Liver (tissue), 9 donors: ENCODE results near the gene RHOT2. TPM values are rescaled to one million over a fixed set of nuclear protein-coding genes. Genes with fewer than 3 reads are reported as not detected.

Experiments
- DNase-seq: peaks from one replicate; pipeline ENCODE4 v3.0.0-alpha.2; 2017; ENCODE audit warnings: low spot score
- H3K27ac ChIP-seq, 2 donors: one replicate each; pipeline ENCODE4 v1.7.0; 2013; ENCODE audit warnings: inconsistent platforms in 2 of 2, low read length in 2 of 2, control low read depth in 1 of 2, low read depth in 1 of 2, mild to moderate bottlenecking in 1 of 2
- H3K27me3 ChIP-seq, 4 donors: one replicate each; pipeline versions ENCODE4 v1.6.1 to v1.7.0; 2013; ENCODE audit warnings: low read length in 3 of 4, inconsistent platforms in 1 of 4, mild to moderate bottlenecking in 1 of 4, moderate library complexity in 1 of 4; ENCODE audit not compliant: control insufficient read depth in 4 of 4, insufficient read depth in 4 of 4
- H3K36me3 ChIP-seq, 4 donors: one replicate each; pipeline versions ENCODE4 v1.6.1 to v1.7.0; 2013; ENCODE audit warnings: low read length in 3 of 4, mild to moderate bottlenecking in 3 of 4, low read depth in 1 of 4, moderate library complexity in 1 of 4; ENCODE audit not compliant: control insufficient read depth in 4 of 4, insufficient read depth in 3 of 4
- H3K4me1 ChIP-seq, 4 donors: one replicate each; pipeline versions ENCODE4 v1.6.1 to v1.7.0; 2013; ENCODE audit warnings: low read length in 3 of 4, mild to moderate bottlenecking in 3 of 4, moderate library complexity in 1 of 4; ENCODE audit not compliant: control insufficient read depth in 4 of 4, insufficient read depth in 4 of 4
- H3K4me3 ChIP-seq, 3 donors: one replicate each; pipeline versions ENCODE4 v1.6.1 to v1.7.0; 2013; ENCODE audit warnings: low read length in 3 of 3, control low read depth in 1 of 3, low read depth in 1 of 3, mild to moderate bottlenecking in 1 of 3
- H3K9ac ChIP-seq, 2 donors: one replicate each; pipeline ENCODE4 v1.7.0; 2013; ENCODE audit warnings: low read length in 2 of 2, mild to moderate bottlenecking in 2 of 2, moderate library complexity in 2 of 2, control low read depth in 1 of 2, low read depth in 1 of 2
- H3K9me3 ChIP-seq, 4 donors: one replicate each; pipeline versions ENCODE4 v1.6.1 to v1.7.0; 2013; ENCODE audit warnings: low read length in 3 of 4; ENCODE audit not compliant: control insufficient read depth in 4 of 4
- FOXA1 ChIP-seq: IDR thresholded peaks from 2 replicates; pipeline ENCODE4 v1.6.1; 2016; ENCODE audit warnings: antibody characterized with exemption
- FOXA2 ChIP-seq: IDR thresholded peaks from 2 replicates; pipeline ENCODE4 v1.6.1; 2016; ENCODE audit warnings: antibody characterized with exemption
- GABPA ChIP-seq, 2 donors: IDR thresholded peaks in 1 of 2; conservative IDR thresholded peaks in 1 of 2; 2 replicates each; pipeline ENCODE4 v1.6.1; 2016; ENCODE audit warnings: antibody characterized with exemption in 2 of 2, mild to moderate bottlenecking in 1 of 2, moderate library complexity in 1 of 2
- HNF4A ChIP-seq, 2 donors: conservative IDR thresholded peaks; 2 replicates each; pipeline ENCODE4 v1.6.1; 2016; ENCODE audit warnings: antibody characterized with exemption in 2 of 2, mild to moderate bottlenecking in 2 of 2
- HNF4G ChIP-seq: IDR thresholded peaks from 2 replicates; pipeline ENCODE4 v1.6.1; 2016; ENCODE audit warnings: antibody characterized with exemption
- JUND ChIP-seq, 2 donors: IDR thresholded peaks; 2 replicates each; pipeline ENCODE4 v1.6.1; 2016; ENCODE audit warnings: antibody characterized with exemption in 2 of 2
- NR2F2 ChIP-seq: IDR thresholded peaks from 2 replicates; pipeline ENCODE4 v1.6.1; 2016; ENCODE audit warnings: antibody characterized with exemption
- RAD21 ChIP-seq, 2 donors: IDR thresholded peaks; 2 replicates each; pipeline ENCODE4 v1.6.1; 2016; ENCODE audit warnings: antibody characterized with exemption in 2 of 2, mild to moderate bottlenecking in 2 of 2
- REST ChIP-seq: IDR thresholded peaks from 2 replicates; pipeline ENCODE4 v1.6.1; 2016; ENCODE audit warnings: antibody characterized with exemption, mild to moderate bottlenecking
- RXRA ChIP-seq, 2 donors: IDR thresholded peaks; 2 replicates each; pipeline ENCODE4 v1.6.1; 2017 to 2018; ENCODE audit warnings: antibody characterized with exemption in 2 of 2, mild to moderate bottlenecking in 1 of 2
- SP1 ChIP-seq: IDR thresholded peaks from 2 replicates; pipeline ENCODE4 v1.6.1; 2018; ENCODE audit warnings: antibody characterized with exemption, mild to moderate bottlenecking
- TAF1 ChIP-seq: conservative IDR thresholded peaks from 2 replicates; pipeline ENCODE4 v1.6.1; 2016; ENCODE audit warnings: antibody characterized with exemption, mild to moderate bottlenecking
- WGBS: extraction: QIAGEN DNeasy Blood & Tissue Kit; methylation state at CpG from one replicate; pipeline ENCODE4 v1.1.7; 2013; 5-methylcytosine and 5-hydroxymethylcytosine counted together
- polyA plus RNA-seq, 2 donors: library from polyadenylated mRNA; stranded (reverse) in 1 of 2; unstranded in 1 of 2; fragments of 200-250 nt in 1 of 2; fragments of >200 nt in 1 of 2; fragmentation: Nextera tagmentation in 1 of 2; extraction: Ambion mirVana in 1 of 2; gene quantifications; one replicate each; pipeline versions ENCODE4 v1.2.1 to v1.2.3, GENCODE V29; 2013 to 2015
- total RNA-seq, 2 donors: library from RNA; depleted of rRNA; stranded (reverse); fragments of >200 nt; gene quantifications; one replicate each; pipeline ENCODE4 v1.2.3, GENCODE V29; 2014
- TF ChIP-seq, protein P1 (sequence below): IDR thresholded peaks from 2 replicates; pipeline ENCODE4 v1.6.1; 2016; ENCODE audit warnings: antibody characterized with exemption
- TF ChIP-seq, protein P2 (sequence below): IDR thresholded peaks from 2 replicates; pipeline ENCODE4 v1.6.1; 2016; ENCODE audit warnings: antibody characterized with exemption
- donor health status: healthy.
- donor health status: healthy.
- donor health status: healthy.
- donor health status: healthy.
- donor health status: healthy.

RHOT2 gene
- total and polyA plus RNA-seq, 4 donors: 20.8 to 37.9 (median 34.3) TPM

GRCh38 chr16:641326-642188 is 26.4 kb upstream of the RHOT2 start, which contains the start of gene MCRIP2 (continued):
- peak; percentile 19 for TF ChIP-seq FOXA1
- TF ChIP-seq JUND (IDR thresholded peaks at IDR 0.05): no peak
- no peak for TF ChIP-seq FOXA2
- TF ChIP-seq GABPA (IDR thresholded peaks at IDR 0.05 in 1 of 2, conservative IDR thresholded peaks at IDR 0.05 in 1 of 2): no peak
- TF ChIP-seq, protein P1, sequence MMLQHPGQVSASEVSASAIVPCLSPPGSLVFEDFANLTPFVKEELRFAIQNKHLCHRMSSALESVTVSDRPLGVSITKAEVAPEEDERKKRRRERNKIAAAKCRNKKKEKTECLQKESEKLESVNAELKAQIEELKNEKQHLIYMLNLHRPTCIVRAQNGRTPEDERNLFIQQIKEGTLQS: no peak
- TF ChIP-seq TAF1: no peak
- TF ChIP-seq HNF4G: no peak
- TF ChIP-seq SP1: peak; percentile 48

GRCh38 chr16:642189-643049 is 25.5 kb upstream of the RHOT2 start:
- H3K9me3 ChIP-seq: no peaks in the 10 kb centered on the region
- no peak for TF ChIP-seq HNF4G
- peak; percentile 29 for TF ChIP-seq NR2F2
- peak in 1 of 2 donors; percentile 9 for TF ChIP-seq RAD21 (IDR thresholded peaks at IDR 0.05)
- TF ChIP-seq HNF4A (conservative IDR thresholded peaks at IDR 0.05): peak; percentile 13 to 34
- TF ChIP-seq RXRA (IDR thresholded peaks at IDR 0.05): peak in 1 of 2 donors; percentile 49
- TF ChIP-seq FOXA2: no peak
- peak in 1 of 2 donors; percentile 21 for TF ChIP-seq GABPA (IDR thresholded peaks at IDR 0.05 in 1 of 2, conservative IDR thresholded peaks at IDR 0.05 in 1 of 2)
- peak overlapping the region; percentile 66 to 95 (median 73) for H3K4me3 ChIP-seq
- 2% methylated on average over 72 of the region's 72 CpGs for WGBS
- no peaks in the 10 kb centered on the region for H3K27me3 ChIP-seq
- H3K4me1 ChIP-seq: peaks cover 27 to 71% (median 48%) of the 10 kb centered on the region in 4 donors
- H3K9ac ChIP-seq: peak overlapping the region in 1 of 2 donors; percentile 90
- peak overlapping the region; percentile 65 to 89 for H3K27ac ChIP-seq
- H3K36me3 ChIP-seq: peaks cover 0 to 1% (median 0%) of the 10 kb centered on the region in 4 donors
- peak; percentile 63 for DNase-seq

DNA sequence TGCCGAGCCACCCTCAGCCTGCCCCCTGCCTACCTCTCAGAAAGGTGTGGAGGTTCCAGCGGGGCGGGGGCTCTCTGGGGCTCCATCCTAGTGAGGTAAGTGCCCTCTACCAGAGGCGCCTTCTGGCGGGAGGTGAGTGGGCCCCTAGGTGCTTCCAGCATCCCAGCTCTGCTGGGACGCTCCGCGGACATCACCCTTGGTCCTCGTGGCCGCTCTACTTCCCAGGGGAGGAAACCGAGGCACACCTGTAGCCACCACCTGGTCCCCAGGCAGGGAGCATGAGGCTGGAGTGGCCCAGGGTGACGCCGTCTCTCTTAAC is 24.9 kb upstream of the RHOT2 start:
- 41% methylated on average over 13 of the region's 13 CpGs for WGBS
- Histone ChIP-seq H3K9me3 (no peaks in the 10 kb centered on the region), H3K36me3 (peaks cover 0 to 1% (median 0%) of the 10 kb centered on the region in 4 donors), H3K27ac (peak overlapping the region; percentile 65 to 89), H3K27me3 (no peaks in the 10 kb centered on the region), H3K4me3 (peak overlapping the region; percentile 37 to 95 (median 73)), H3K9ac (peak overlapping the region; percentile 60 to 90), H3K4me1 (peaks cover 24 to 71% (median 48%) of the 10 kb centered on the region in 4 donors)
- DNase-seq: no peak
- TF ChIP-seq, protein P1: no peak
- no peak for TF ChIP-seq REST
- no peak for TF ChIP-seq RXRA (IDR thresholded peaks at IDR 0.05)
- TF ChIP-seq SP1: no peak
- TF ChIP-seq, protein P2, sequence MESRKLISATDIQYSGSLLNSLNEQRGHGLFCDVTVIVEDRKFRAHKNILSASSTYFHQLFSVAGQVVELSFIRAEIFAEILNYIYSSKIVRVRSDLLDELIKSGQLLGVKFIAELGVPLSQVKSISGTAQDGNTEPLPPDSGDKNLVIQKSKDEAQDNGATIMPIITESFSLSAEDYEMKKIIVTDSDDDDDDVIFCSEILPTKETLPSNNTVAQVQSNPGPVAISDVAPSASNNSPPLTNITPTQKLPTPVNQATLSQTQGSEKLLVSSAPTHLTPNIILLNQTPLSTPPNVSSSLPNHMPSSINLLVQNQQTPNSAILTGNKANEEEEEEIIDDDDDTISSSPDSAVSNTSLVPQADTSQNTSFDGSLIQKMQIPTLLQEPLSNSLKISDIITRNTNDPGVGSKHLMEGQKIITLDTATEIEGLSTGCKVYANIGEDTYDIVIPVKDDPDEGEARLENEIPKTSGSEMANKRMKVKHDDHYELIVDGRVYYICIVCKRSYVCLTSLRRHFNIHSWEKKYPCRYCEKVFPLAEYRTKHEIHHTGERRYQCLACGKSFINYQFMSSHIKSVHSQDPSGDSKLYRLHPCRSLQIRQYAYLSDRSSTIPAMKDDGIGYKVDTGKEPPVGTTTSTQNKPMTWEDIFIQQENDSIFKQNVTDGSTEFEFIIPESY: no peak
- TF ChIP-seq GABPA (IDR thresholded peaks at IDR 0.05 in 1 of 2, conservative IDR thresholded peaks at IDR 0.05 in 1 of 2): no peak
- no peak for TF ChIP-seq HNF4G
